GM10266 (cell line): ENCODE measurements around the gene DLK1.

Experiments used
- DNase-seq: peaks from one replicate; pipeline ENCODE4 v3.0.0; 2012; ENCODE audit errors: extremely low spot score
- TF ChIP-seq, protein P1 (sequence below): IDR thresholded peaks from 2 replicates; pipeline ENCODE4 v1.5.1; 2012; ENCODE audit warnings: mild to moderate bottlenecking, low read depth; ENCODE audit not compliant: control insufficient read depth, insufficient read depth; ENCODE audit errors: missing control alignments

The DLK1 gene

GRCh38 chr14:100777818-100778525 is 51.3 kb downstream of the DLK1 start:
- TF ChIP-seq, protein P1, sequence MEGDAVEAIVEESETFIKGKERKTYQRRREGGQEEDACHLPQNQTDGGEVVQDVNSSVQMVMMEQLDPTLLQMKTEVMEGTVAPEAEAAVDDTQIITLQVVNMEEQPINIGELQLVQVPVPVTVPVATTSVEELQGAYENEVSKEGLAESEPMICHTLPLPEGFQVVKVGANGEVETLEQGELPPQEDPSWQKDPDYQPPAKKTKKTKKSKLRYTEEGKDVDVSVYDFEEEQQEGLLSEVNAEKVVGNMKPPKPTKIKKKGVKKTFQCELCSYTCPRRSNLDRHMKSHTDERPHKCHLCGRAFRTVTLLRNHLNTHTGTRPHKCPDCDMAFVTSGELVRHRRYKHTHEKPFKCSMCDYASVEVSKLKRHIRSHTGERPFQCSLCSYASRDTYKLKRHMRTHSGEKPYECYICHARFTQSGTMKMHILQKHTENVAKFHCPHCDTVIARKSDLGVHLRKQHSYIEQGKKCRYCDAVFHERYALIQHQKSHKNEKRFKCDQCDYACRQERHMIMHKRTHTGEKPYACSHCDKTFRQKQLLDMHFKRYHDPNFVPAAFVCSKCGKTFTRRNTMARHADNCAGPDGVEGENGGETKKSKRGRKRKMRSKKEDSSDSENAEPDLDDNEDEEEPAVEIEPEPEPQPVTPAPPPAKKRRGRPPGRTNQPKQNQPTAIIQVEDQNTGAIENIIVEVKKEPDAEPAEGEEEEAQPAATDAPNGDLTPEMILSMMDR = no peak
- DNase-seq = no peak

- TF ChIP-seq, protein P1 = no peak
These were observed 51.8 kb downstream of the DLK1 start for GRCh38 chr14:100778526-100778882.

DNA sequence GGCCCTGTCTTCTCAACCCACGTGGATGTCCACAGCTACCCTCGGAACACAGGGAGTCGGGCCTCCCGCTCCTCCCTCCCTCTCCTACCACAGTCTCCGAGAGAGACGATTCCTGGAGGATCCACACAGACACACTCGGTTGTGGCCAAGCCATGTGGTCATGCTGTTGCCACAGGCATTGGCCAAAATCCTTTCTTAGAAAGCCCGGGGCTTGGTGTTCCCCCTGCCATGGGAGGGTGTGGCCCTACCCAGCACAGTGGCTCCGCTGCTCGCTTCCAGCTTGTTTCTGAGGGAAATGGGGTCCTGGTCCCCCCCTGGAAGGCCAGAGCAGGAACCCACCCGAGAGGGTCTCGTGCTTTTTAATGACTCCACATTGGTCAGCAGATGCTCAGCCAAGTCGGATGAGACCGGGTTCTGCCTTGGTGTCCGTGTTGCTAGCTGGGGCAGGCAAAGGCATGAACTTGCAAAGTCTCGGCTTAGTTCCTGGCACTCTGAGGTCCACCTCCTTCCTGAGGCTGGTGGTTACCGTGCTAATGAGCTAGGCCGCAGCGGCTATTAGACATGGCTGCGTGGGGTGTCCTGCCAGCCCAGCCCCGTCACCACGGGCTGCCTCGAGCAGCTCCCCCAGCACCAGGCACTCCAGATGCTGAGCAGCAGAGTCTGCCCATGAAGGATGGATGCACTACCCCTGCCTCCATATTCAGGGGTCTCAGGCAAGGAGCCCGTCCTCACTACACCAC is 52.4 kb downstream of the DLK1 start:
- TF ChIP-seq, protein P1 = no peak
- DNase-seq = no peak

More at GRCh38 chr14:100778526-100778882, 51.8 kb downstream of the DLK1 start:
- DNase-seq = no peak

- DNase-seq = no peak
- TF ChIP-seq, protein P1 = no peak
These were observed 53.0 kb downstream of the DLK1 start for GRCh38 chr14:100779691-100780080.

DNA sequence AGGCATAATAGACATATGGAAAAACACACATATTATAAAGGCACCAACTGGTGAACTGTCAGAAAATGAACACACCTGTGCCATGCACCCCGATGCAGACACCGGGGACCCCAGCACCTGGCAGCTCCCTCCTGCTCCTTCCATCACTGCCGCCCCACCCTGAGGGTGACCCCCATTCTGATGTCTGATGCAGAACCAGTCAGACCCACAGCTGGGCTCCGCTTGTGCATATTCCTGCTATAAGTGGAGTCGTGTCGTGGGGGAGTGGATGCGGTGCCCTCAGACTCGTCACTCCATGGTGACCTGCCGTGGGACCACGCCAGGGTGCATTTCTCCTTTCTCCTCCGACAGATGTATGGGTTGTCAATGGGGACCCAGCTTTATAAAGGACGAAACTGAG is 53.6 kb downstream of the DLK1 start:
- no peak for DNase-seq
- TF ChIP-seq, protein P1 = no peak

GRCh38 chr14:100780646-100781355 is 54.1 kb downstream of the DLK1 start:
- DNase-seq = no peak
- TF ChIP-seq, protein P1 = no peak

DNA sequence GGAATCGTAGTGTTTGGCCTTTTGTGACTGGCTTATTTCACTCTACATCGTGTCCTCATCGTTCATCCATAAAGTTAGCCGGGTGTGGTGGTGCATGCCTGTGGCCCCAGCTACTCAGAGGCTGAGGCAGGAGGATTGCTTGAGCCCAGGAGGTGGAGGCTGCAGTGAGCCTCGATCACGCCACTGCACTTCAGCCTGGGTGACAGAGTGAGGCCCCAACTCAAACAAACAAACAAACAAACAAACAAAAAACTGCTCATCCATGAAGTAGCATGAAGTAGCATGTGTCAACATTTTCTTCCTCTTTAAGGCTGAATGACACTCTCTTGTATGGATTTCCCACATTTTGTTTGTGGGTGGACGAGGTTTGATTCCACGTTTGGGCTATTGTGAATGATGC is 55.3 kb downstream of the DLK1 start:
- TF ChIP-seq, protein P1 = no peak

More for the DNA sequence above, 55.3 kb downstream of the DLK1 start:
- DNase-seq = no peak
